Bone marrow (tissue), 2 donors: ENCODE measurements around the gene CTDP1.
"Not testable (repeated sequence)": the region's sequence is repeated elsewhere in the genome, so short reads cannot be mapped to it uniquely, and the experiment has no call there.

ENCODE experiments used
- DNase-seq, 2 donors: peaks; one replicate each; lab custom pipeline; 2025; lab: John Stamatoyannopoulos, UW

Gene CTDP1

DNA sequence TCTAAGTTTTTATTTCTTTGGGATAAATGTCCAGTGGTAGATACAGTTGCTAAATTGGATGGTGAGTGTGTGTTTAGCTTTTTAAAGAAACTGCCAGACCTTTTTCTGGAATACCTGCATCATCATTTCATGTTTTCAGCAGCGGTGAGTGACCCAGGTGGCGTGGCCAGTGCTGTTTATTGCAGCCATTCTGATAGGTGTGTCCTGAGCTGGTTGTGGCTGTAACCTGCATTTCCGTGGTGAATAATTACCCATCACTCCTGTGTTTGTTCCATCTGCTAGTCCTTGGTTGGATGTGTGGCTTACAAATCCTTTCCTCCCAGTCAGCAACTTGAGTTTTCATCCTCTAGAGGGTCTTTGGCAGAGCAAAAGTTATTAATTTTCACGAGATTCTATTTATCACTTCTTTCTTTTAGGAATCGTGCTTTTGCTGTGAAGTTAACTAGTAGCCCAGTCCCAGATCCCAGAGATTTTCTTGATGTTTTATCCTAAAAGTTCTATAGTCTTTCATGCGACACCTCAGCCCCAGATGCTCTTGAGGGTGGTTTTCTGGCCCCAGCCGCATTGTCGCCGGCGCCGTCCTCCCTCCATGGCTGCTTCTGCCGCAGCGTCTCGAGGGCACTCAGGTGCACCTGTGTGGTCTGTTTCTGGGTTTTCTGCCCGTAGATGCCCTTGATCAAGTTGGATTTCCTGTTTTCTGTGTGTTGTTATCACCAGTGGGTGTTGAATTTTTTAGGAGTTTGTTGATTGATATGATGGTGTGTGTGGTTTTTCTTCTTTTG is 44.9 kb downstream of the CTDP1 start:
- DNase-seq: no peak

DNA sequence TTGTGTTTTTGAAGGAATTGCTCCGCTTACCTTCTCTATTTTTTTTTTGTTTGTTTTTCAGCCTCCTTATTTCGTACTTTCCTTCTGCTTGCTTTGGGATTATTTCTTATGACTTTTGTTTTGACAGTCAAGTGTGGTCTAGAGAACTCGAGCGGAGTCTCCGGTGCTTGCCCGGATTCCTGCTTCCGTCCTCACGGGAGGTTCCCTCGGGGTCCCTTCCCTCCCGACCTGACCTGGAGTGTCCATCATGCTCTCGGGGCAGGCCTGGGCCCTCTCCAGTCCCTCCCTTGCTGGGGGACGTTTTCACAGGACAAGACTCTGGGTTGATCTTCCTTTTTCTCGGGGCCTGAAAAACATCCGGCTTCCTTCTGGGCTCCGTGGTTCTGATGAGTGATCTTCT is 45.9 kb downstream of the CTDP1 start:
- DNase-seq: no peak

DNA sequence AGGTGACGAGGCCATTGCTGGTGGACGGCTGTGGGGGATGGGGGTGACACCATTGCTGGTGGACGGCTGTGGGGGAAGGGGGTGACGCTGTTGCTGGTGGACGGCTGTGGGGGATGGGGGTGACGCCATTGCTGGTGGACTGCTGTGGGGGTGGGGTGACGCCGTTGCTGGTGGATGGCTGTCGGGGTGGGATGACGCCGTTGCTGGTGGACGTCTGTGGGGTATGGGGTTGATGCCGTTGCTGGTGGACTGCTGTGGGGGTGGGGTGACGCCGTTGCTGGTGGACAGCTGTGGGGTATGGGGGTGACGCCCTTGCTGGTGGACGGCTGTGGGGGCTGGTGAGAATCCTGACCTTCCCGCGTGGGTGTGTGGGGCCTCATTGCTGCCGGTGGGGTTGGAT is 47.1 kb downstream of the CTDP1 start:
- DNase-seq: no peak

DNA sequence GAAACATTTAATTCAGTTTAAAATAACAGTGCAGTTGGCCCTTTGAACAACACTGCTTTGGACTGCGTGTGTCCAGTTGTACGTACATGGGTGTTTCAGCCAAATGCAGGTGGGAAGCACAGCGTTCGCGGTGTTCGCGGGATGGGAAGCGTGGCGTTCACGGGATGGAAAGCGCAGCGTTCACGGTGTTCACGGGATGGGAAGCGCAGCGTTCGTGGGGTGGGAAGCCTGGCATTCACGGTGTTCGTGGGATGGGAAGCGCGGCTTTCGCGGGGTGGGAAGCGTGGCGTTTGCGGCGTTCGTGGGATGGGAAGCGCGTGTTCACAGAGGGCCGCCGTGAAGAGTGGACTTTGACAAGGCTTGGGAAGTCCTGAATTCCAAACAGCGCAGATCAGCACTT is 47.6 kb downstream of the CTDP1 start:
- DNase-seq: no peak

DNA sequence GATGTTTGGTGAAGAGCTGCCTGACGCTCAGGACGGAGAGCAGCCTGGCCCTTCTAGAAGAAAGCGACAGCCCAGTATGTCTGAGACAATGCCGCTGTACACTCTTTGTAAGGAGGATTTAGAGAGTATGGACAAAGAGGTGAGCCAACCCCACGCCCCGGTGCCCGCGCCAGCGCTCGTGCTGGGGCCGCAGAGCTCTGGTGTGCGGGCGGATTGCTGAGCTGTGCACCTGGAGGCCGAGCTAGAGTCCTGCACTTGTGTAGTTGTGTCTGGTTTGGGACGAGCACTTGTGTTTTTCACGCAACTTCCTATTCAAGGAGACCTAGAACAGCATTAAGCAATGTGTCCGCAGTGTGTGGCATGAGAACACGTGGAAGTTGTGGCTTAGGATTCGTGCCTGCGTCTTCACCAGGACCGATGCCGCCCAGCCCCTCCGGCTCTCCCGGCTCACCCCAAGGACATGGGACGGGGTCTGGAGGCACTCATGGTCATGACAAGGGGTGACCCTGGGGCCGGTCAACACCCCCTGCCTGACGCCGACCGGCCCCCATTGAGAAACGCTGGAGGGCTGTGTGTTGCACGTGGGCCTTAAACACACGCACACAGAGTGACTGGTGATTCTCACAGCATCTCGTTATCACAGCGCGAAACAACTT is 49.5 kb downstream of the CTDP1 start:
- DNase-seq: no peak

DNA sequence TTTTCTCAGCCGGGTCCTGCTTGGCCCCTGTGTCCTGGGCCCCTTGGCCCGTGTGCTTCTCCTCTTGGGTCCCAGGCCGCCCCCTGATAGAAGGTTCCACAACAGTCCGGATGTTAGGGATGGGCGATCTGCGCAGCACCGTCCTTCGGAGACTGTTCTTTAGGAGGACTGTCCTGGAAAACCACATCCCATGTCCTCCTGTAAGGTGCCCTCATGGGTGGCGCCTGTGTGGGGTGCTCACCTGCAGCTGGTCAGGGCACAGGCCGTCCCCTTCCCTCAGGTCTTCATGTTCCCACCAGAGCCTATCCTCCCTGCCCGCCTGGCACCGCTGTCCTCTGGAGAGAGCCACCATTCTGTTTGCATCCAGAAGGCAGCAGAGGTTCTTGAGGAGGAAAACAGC is 50.0 kb downstream of the CTDP1 start:
- no peak for DNase-seq

DNA sequence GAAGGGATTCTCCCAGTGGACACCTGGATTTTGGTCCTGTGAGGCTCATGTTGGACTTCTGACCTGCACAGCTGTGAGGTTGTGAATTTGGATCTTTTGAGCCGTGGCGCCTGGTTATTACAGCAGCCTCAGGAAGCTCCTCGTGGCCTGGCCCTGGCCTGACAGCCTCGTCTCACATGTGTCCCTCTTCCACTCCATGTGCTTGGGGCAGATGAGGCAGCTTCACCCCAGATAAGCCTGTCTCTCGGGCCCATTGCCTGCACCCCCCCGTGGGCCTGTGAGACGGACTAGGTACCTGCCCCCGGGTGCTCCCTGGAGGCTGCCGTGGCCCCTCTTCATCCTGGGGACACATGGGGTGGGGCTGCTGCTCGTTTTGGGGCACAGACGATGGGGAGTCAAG is 51.2 kb downstream of the CTDP1 start:
- DNase-seq: no peak

DNA sequence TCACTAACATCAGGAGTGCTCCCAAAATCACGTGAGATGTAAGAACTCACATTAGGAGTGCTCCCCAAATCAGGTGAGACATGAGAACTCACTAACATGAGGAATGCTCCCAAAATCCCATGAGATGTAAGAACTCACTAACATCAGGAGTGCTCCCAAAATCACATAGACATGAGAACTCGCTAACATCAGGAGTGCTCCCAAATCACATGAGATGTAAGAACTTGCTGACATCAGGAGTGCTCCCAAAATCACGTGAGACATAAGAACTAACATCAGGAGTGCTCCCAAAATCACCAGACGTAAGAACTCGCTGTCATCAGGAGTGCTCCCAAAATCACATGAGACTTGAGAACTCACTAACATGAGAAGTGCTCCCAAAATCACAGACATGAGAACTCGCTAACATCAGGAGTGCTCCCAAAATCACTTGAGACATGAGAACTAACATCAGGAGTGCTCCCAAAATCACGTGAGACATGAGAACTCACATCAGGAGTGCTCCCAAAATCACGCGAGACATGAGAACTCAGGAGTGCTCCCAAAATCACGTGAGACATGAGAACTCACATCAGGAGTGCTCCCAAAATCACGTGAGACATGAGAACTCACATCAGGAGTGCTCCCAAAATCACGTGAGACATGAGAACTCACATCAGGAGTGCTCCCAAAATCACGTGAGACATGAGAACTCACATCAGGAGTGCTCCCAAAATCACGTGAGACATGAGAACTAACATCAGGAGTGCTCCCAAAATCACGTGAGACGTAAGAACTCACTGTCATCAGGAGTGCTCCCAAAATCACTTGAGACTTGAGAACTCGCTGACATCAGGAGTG is 52.5 kb downstream of the CTDP1 start:
- DNase-seq: not testable (repeated sequence)

DNA sequence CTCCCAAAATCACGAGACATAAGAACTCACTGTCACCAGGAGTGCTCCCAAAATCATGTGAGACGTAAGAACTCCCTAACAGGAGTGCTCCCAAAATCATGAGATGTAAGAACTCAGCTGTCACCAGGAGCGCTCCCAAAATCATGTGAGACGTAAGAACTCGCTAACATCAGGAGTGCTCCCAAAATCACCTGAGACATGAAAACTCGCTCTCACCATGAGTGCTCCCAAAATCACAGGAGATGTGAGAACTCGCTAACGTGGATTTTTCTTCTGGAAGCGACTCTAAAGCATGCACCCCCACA is 53.1 kb downstream of the CTDP1 start:
- no peak for DNase-seq

DNA sequence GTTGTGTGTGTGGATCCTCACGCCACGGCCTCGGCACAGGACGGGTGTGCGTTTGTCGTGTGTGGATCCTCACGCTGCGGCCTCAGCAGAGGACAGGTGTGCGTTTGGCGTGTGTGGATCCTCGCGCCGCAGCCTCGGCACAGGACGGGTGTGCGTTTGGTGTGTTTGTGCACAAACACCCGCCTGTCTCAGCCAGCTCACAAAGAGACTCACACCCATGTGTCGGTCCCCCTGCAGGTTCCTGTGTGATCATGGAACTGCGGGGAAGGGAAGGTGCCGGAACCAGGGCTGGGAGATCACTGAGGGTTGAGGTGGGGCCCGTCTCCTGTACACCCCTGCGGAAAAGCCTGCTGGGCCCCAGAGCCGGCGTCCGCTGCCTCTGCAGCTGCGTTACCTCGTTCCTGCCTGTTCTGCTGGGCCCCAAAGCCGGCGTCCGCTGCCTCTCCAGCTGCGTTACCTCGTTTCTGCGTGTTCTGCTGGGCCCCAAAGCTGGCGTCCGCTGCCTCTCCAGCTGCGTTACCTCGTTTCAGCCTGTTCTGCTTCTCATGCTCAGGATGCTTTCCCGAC is 53.6 kb downstream of the CTDP1 start:
- DNase-seq: no peak

DNA sequence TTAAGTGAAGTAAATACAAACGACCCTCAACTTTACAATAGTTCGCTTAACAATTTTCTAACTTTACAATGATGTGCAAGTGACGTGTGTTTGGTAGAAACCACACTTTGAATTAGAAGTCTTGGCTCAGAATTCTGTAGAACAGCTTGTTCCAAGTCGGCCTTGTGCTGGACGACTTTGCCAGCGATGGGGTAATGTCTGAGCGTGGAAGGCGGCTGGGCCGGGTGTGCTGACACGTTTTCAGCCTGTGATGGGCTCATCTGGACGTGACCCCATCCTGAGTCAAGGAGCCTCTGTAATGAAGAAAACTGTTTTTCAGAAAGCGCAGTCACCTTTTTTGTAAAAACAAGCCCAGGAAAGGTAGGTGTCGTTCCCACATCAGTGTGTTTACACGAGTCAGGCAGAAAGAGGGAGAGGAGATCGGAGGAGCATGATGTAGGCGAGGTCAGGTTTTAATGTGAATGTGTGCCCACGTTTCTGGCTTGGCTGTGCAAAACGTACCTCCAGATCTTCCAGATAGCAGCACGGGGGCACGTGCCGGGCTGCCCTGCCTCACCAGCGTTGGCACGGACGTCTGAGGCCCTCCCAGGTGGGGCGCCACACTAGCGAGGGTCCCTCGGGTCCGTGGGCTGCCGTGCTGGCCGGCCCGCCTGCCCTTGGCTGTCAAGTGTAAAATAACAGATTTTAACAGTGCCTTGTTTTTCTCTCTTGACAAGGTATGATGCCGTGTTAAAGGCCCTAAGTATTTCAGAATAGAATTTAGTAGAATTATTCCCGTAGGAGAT is 54.6 kb downstream of the CTDP1 start:
- DNase-seq: no peak

DNA sequence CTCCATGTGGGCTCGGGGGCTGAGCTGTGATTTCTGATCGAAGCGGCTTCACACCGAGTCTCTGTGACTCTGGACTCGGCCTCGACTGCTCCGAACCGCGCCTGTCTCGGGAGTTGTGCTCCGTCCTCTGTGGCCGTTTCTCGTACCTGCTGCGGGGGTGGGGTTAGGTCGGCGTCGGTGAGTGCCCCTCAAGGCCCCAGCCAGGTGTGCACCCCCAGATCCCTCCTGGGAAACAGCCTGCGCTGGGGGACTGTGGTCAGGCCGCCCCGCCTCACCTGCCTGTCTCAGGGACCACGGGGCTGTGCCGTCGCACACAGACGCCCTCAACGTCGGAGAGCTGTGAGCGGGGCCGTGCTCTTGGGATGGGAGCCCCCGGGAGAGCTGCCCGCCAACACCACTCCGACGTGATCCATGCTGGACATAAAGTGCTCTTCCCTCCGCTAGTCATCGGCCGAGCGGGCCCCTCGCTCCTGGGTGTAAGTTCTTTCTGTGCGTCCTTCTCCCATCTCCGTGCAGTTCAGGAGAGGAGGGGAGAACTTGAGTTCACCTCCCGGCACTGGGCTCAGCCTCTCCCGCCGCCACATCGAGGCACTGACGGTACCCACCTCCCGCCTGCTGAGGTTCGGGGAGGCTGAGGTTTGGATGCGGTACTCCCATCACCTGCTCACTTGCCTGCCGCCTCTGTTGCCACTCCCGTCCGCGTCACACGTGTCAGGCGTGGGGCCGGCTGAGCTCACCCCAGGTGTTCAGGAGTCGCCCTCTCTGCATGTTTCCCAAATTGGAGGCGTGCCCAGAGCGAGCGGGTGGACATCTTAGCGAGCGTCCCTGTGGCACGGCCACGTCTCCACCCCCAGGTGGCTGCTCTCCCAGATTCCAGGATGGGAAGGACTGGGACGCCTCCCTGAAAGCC is 55.7 kb downstream of the CTDP1 start:
- no peak for DNase-seq

DNA sequence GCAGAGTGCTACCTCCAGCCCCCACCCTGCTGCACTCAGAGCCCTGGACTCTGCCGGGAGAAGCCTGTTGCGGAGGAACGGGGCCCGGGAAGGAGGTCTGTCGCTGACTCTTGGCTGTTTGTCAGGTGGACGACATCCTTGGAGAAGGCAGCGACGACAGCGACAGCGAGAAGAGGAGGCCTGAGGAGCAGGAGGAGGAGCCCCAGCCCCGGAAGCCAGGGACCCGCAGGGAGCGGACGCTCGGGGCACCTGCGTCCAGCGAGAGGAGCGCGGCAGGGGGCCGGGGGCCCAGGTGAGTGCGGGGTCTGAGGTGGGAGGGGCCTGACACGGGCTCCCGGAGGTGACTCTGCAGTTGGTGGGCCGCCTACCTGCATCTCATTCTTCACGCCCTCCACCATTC is 56.6 kb downstream of the CTDP1 start:
- DNase-seq: no peak

DNA sequence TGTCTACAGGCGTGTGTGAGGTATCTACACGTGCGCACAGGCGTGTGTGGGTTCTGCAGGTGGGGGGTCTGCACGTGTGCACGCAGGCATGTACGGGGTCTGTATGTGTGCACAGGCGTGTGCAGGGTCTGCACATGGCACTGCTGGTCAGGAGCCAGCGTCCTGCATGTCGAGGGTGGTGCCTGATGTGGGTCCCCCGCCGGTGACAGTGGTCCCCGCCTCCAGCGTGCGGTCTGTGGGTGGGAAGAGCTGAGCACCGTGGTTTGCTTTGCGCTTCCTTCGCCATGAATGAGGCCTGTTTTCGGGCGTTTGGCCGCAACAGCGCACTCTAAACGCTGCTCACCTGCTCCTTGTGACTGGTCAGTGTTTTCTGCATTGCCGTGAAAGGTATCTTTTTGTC is 57.2 kb downstream of the CTDP1 start:
- DNase-seq: no peak

DNA sequence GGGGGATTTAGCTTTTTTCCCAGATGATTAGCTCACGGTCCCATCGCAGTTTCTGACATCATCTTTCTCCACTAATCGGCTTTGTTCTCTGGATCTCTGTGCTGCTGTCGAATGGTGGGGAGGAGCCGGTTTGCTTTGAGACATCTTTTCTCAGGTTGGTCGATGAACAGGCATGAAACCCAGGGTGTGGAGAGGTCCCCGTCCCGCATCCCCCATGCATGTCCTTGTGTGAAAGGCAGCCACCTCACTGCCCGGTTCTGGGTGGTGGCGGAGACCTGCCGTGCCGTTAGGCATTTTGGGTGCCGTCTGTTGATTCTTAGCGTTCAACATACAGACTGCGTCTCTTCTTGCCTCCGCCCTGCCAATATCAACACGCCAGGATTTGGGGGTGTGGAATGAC is 57.8 kb downstream of the CTDP1 start:
- DNase-seq: no peak

DNA sequence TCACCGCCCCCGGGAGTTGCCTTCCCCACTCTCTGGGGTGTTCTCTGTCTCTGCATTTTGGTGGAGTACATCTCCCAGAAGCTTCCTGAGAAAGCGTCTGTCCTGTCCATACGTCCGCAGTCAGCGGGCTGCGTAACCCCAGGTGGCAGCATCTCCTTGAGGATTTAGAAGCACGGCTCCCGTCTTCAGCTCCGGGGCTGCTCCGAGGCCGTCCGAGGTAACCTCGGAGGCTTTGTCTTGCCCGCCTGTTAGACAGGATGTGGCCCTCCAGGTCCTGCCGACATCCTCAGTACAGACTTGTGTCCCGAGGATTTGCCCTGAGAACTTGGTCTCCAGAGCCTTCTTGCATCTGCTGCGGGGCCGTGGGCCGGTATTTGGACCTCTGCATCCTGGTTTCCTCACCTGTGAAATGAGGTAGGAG is 58.4 kb downstream of the CTDP1 start:
- no peak for DNase-seq

DNA sequence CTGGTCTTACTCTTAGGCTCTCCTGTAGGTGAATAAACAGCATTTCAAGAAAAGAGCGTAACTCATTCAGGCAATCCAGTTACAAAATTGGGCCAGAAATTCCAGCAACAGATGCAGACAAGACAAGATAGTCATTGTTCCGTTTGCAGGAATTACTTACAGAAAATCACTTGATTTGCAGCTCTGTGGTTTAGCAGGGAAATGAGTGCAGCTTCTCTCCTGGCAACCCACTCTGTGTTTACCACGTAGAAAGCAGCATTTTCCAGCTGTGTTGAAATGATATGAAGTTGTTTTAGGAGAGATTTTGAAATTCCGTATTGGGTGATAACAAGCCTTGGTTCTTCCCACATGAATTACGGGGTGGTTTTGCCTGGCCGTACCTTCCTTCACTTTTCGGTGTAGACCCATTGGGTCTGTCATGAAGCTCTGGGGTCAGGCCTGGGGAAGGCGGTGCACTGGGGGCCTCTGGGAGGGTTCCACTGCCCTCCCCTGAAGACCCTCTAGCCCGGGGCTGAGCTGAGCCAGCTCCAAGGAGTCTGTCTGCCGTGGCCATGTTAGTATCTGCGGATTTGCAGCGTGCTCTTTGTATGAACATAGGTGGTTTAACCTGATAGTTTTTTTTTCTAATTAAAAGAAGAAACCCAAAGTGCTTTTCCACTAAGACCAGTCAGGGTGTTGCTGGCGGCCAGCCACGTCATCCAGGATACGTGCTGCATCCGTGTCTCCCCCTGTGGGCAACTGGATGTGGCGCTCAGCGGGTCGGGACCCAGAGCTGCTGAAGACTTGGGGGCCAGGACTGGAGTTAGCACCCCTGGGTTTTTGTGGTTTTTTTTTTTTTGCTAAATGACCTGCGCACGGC is 59.2 kb downstream of the CTDP1 start:
- no peak for DNase-seq

DNA sequence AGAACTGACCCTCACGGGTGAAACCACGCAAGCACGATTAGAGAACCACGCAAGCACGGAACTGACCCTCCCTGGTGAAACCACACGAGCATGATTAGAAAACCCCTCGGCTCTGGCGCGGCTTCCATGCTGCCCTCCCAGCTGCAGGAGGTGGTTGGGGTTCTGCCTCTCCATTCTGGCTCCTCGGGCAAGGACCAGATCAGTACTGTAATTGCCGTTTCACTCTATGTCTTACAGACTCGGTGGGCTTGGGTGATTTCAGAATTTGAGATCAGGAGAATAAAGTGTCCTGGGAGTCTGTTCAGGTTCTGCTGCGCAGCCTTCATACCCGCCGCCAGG is 59.8 kb downstream of the CTDP1 start:
- DNase-seq: no peak

DNA sequence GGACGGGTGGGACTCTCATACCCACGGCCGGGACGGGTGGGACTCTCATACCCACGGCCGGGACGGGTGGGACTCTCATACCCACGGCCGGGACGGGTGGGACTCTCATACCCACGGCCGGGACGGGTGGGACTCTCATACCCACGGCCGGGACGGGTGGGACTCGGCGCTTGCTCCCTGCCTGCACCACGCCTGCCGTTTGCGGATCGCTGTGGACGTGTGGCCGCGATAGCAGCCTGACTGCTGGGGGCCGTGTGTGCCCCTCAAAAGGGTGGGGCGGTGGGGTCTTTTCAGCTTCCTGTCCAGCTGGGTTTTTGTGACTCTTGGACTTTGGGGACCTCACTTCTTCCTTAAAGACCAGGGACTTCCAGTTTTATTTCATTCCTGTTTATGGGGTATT is 60.4 kb downstream of the CTDP1 start:
- not testable (repeated sequence) for DNase-seq
